ENCODE data around the gene ANKHD1. TPM values are rescaled to one million over a fixed set of nuclear protein-coding genes. Genes with fewer than 3 reads are reported as not detected.

ANKHD1 gene
- total and polyA plus RNA-seq, 9 of the 15 experiments (the other 6 are each of a cell fraction or from before 2014, with no cell fraction given), result 38.9 to 138 (median 78.7) TPM

GRCh38 chr5:140362875-140363630 lies 38.6 kb upstream of the ANKHD1 start (continued):
- TF ChIP-seq THRB (CRISPR knock-in tag; conservative IDR thresholded peaks at IDR 0.05) (no peak), POLR2B (IDR thresholded peaks at IDR 0.05; ENCODE audit: low read depth, partially characterized antibody) (no peak), ZNF696 (CRISPR knock-in tag; conservative IDR thresholded peaks at IDR 0.05) (no peak), TCF3 (CRISPR knock-in tag; IDR thresholded peaks at IDR 0.05) (no peak), HEY1 (CRISPR knock-in tag; IDR thresholded peaks at IDR 0.05; ENCODE audit: borderline replicate concordance) (no peak), RB1 (IDR thresholded peaks at IDR 0.05; ENCODE audit: low read depth) (peak; percentile 77), ARID1B (IDR thresholded peaks at IDR 0.05) (no peak)
